BJ (cell line): ENCODE data around the gene CPED1. TPM values are rescaled to one million over a fixed set of nuclear protein-coding genes. Genes with fewer than 3 reads are reported as not detected.

Experiments
- CTCF ChIA-PET: fragments of 350-600 bp; formaldehyde crosslinking; extraction: SDS; loops from one replicate; lab custom pipeline; 2021; ENCODE audit warnings: antibody characterized with exemption, inconsistent platforms; lab: Yijun Ruan, JAX
- POLR2A ChIA-PET: fragments of 300-600 bp; sonication (Branson Sonifier 250); formaldehyde crosslinking; extraction: SDS; loops from one replicate; lab custom pipeline; 2021; ENCODE audit warnings: antibody characterized with exemption; lab: Charles Lee
- DNase-seq: peaks from one replicate; pipeline ENCODE4 v3.0.0-alpha.2; 2011; ENCODE audit warnings: low read depth
- H3K27me3 ChIP-seq: 2 replicates; pipeline ENCODE4 v1.6.0; 2011; ENCODE audit warnings: low read length; ENCODE audit not compliant: control insufficient read depth, insufficient read depth
- H3K36me3 ChIP-seq: 2 replicates; pipeline ENCODE4 v1.5.1; 2011; ENCODE audit warnings: low read length; ENCODE audit not compliant: control insufficient read depth, insufficient read depth
- H3K4me3 ChIP-seq: 2 replicates; pipeline ENCODE4 v1.5.1; 2011; ENCODE audit warnings: low read depth, mild to moderate bottlenecking, control low read depth, low read length
- polyA plus RNA-seq: library from polyadenylated mRNA; depleted of rRNA; stranded (reverse); fragments of >200 nt; gene quantifications from 2 replicates; pipeline ENCODE4 v1.2.3, GENCODE V29; 2011
- TF ChIP-seq, protein P1 (sequence below): IDR thresholded peaks from 2 replicates; pipeline ENCODE4 v1.5.1; 2011; ENCODE audit warnings: low read depth, mild to moderate bottlenecking, control low read depth, inconsistent platforms, low read length, moderate library complexity; ENCODE audit not compliant: insufficient read depth

CPED1 gene
- polyA plus RNA-seq, 1 experiment = 18.3 TPM

- no peak for DNase-seq
- H3K36me3 ChIP-seq = 0 out of 2 replicates have a peak, but pooled peaks cover 2% of the 10 kb centered on the region
- no peaks in the 10 kb centered on the region for H3K27me3 ChIP-seq
- CTCF ChIA-PET = interaction anchor here (0.7 to 1.6 kb wide), 3 partner anchors 9 to 84 kb away, joined by 3 read pairs; no protein-coding TSS in a partner anchor
- no peak overlapping the region for H3K4me3 ChIP-seq
- POLR2A ChIA-PET = no interaction called here
- TF ChIP-seq, protein P1, sequence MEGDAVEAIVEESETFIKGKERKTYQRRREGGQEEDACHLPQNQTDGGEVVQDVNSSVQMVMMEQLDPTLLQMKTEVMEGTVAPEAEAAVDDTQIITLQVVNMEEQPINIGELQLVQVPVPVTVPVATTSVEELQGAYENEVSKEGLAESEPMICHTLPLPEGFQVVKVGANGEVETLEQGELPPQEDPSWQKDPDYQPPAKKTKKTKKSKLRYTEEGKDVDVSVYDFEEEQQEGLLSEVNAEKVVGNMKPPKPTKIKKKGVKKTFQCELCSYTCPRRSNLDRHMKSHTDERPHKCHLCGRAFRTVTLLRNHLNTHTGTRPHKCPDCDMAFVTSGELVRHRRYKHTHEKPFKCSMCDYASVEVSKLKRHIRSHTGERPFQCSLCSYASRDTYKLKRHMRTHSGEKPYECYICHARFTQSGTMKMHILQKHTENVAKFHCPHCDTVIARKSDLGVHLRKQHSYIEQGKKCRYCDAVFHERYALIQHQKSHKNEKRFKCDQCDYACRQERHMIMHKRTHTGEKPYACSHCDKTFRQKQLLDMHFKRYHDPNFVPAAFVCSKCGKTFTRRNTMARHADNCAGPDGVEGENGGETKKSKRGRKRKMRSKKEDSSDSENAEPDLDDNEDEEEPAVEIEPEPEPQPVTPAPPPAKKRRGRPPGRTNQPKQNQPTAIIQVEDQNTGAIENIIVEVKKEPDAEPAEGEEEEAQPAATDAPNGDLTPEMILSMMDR = no peak
Measured at GRCh38 chr7:121101621-121102020, 113.1 kb downstream of the CPED1 start.

GRCh38 chr7:121102619-121103018 lies 114.1 kb downstream of the CPED1 start:
- POLR2A ChIA-PET = no interaction called here
- H3K4me3 ChIP-seq = no peak overlapping the region
- DNase-seq = no peak
- H3K36me3 ChIP-seq = 0 out of 2 replicates have a peak, but pooled peaks cover 2% of the 10 kb centered on the region
- CTCF ChIA-PET = interaction anchor here (1.2 to 3.1 kb wide), 4 partner anchors 10 to 310 kb away, joined by 3 to 15 read pairs (median 4); no protein-coding TSS in a partner anchor
- no peaks in the 10 kb centered on the region for H3K27me3 ChIP-seq
- TF ChIP-seq, protein P1 = no peak

GRCh38 chr7:121103086-121103485 lies 114.6 kb downstream of the CPED1 start:
- POLR2A ChIA-PET = no interaction called here

GRCh38 chr7:121103579-121103978 lies 115.1 kb downstream of the CPED1 start:
- no peak overlapping the region for H3K4me3 ChIP-seq
- ChIA-PET POLR2A (no interaction called here), CTCF (interaction anchor here (1.3 to 6.6 kb wide), 4 partner anchors 9 to 297 kb away, joined by 4 to 68 read pairs (median 14); partner anchors contain the start of gene CPED1)
- TF ChIP-seq, protein P1 = no peak
- 0 out of 2 replicates have a peak, but pooled peaks cover 2% of the 10 kb centered on the region for H3K36me3 ChIP-seq
- H3K27me3 ChIP-seq = no peaks in the 10 kb centered on the region
- DNase-seq = no peak

More at GRCh38 chr7:121103086-121103485, 114.6 kb downstream of the CPED1 start:
- Histone ChIP-seq H3K27me3 (no peaks in the 10 kb centered on the region), H3K4me3 (no peak overlapping the region), H3K36me3 (0 out of 2 replicates have a peak, but pooled peaks cover 2% of the 10 kb centered on the region)
- no peak for DNase-seq
- TF ChIP-seq, protein P1 = no peak
- CTCF ChIA-PET = interaction anchor here (1.2 to 6.6 kb wide), 4 partner anchors 16 to 311 kb away, joined by 3 to 68 read pairs (median 10); partner anchors contain the start of gene CPED1

- Histone ChIP-seq H3K27me3 (no peaks in the 10 kb centered on the region), H3K36me3 (0 out of 2 replicates have a peak, but pooled peaks cover 2% of the 10 kb centered on the region), H3K4me3 (no peak overlapping the region)
- DNase-seq = no peak
- TF ChIP-seq, protein P1 = no peak
- ChIA-PET POLR2A (no interaction called here), CTCF (interaction anchor here (2.0 to 6.6 kb wide), 4 partner anchors 11 to 299 kb away, joined by 5 to 68 read pairs (median 14); partner anchors contain the start of gene CPED1)
Measured at GRCh38 chr7:121105262-121105661, 116.8 kb downstream of the CPED1 start.
